Cerebellar cortex (tissue), 1 donor: ENCODE measurements around the gene ATP7A.

ENCODE experiments used
- DNase-seq: peaks from one replicate; pipeline ENCODE4 v3.0.0-alpha.2; 2015; ENCODE audit warnings: low spot score

ATP7A gene

DNA sequence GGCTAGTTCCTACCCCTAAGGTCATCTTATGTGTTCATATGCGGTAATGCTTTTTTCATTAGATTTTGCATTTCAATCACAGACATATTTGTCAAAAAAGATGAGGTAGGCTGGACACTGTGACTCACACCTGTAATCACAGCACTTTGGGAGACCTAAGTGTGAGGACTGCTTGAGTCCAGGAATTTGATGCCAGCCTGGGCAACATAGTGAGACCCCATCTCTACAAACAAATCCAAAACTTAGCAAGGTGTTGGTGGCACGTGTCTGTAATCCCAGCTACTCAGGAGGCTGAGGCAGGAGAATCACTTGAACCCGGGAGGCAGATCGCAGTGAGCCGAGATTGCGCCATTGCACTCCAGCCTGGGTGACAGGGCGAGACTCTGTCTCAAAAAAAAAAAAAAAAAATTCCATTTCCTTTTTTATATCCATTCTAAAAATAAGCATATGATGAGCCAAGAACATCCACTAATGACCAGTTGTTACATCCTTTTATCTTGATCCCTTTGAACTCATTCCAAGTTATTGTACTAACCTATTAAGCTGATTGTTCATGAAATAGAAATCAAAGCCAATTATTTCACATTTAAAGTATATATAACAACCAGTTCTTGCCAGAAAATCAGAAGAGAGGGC, 35.5 kb downstream of the ATP7A start:
- DNase-seq = no peak

DNA sequence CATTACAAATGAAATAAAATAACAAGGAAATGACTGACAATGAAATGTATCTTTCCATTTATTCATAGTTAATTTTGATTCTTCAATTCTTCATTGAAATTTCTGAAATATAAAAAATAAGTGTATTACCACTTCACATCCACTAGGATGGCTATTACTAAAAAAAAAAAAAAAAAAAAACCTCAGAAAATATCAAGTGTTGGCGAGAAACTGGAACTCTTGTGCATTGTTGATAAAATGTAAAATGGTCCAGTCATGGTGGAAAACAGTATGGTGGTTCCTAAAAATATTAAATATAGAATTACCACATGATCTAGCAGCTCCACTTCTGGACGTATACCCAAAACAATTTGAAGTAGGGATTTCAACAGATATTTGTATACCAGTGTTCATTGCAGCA, 36.1 kb downstream of the ATP7A start:
- no peak for DNase-seq

DNA sequence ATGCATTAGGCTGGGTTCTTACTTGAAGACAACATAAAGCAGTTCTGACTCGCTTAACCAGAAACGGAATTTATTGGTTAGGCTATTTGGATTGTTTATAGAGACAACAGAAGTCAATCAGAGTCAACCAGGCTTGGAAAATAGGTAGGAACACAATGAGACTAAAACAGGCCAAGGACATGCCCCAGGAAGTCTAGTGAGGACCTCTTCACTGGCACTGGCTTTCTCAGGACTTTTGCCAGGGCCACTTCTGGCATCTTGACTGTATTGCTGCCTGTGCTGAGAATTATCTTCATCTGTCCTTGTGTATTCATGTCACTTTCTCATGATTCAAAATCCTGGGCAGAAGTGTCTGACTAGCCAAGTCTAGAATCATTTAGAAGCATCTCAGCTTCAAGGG, 39.3 kb downstream of the ATP7A start:
- DNase-seq = peak; percentile 0

DNA sequence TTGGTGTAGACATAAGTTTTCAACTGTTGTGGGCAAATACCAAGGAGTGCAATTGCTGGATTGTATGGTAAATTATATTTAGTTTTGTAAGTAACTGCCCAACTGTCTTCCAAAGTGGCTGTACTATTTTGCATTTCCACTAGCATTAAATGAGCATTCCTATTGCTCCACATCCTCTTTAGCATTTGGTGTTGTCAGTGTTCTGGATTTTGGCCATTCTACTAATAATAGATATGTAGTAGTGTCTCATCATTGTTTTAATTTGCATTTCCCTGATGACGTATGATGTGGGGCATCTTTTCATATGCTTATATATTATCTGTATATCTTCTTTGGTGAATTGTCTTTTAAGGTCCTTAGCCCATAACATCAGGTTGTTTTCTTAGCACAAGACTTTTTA, 41.7 kb downstream of the ATP7A start:
- DNase-seq = no peak

DNA sequence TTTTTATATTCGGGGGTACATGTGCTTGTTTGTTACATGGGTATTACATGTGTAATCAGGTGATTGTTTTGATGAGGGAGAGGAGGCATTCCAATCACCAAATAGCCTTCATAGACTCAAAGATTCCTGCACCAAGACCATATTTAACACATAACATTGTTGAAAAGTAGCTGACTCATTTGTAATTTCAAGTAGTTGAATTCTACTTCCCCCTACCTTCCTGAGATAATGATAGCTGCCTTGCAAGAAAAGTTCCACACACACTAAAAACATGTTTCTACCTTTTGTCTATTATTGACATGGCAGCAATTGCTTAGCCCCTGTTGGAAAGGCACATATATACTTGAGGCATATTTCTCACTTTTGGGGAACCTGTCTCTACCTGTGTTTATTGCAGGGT, 42.8 kb downstream of the ATP7A start:
- DNase-seq = no peak

DNA sequence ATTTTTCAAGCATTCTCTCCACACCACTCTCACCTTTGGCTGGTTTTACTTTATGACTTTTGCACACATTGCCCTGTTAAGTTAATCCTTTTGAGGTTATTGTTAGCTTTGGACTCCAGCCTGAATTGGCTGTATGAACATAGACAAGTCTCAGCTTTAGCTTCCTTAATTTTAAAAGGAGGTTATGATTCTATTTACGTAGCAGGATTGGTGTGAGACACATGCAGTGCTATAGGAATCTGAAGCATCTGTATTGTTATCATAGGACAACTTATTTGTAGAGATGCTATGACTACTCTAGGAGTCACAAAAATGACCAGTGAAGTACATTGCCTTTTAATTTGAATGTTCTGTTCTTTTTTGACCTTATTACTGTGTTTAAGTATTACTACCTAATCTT, 43.2 kb downstream of the ATP7A start:
- no peak for DNase-seq

DNA sequence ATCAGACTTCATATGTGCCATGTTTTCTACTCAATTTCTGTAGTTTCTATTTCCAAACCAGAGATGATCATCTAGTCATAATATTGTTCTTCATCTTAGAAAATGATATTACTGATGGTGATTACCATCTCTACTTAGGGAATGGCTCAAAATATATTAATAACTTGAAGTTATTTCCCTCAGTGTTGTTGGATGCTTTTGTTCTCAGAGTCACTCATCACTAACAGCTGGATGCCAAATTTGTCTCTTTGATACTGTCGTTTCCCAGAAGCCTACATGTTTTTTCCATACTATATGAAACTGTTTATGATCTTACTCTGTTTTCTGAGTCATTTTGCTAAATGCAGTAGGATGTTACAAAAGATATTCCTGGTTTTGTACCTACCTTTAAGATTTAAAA, 50.1 kb downstream of the ATP7A start:
- DNase-seq = no peak

DNA sequence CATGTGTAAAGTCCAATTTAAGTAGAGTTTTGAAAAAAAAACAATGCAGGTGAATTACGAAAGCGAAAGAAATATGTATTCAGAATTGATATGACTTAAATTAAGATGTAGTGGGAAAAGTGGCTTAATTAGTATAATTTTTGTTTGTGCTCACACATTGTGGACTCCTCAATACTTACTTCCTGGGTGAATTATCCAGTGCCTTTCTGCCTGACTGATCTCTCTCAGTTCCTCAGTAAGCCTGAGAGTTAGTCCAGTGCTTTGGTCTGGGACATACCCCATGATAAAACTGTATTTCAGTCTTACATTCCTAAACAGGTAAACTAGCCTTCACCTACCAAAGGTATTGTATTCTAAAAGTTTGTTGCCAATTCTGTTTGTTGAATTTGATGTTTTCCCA, 50.6 kb downstream of the ATP7A start:
- no peak for DNase-seq

DNA sequence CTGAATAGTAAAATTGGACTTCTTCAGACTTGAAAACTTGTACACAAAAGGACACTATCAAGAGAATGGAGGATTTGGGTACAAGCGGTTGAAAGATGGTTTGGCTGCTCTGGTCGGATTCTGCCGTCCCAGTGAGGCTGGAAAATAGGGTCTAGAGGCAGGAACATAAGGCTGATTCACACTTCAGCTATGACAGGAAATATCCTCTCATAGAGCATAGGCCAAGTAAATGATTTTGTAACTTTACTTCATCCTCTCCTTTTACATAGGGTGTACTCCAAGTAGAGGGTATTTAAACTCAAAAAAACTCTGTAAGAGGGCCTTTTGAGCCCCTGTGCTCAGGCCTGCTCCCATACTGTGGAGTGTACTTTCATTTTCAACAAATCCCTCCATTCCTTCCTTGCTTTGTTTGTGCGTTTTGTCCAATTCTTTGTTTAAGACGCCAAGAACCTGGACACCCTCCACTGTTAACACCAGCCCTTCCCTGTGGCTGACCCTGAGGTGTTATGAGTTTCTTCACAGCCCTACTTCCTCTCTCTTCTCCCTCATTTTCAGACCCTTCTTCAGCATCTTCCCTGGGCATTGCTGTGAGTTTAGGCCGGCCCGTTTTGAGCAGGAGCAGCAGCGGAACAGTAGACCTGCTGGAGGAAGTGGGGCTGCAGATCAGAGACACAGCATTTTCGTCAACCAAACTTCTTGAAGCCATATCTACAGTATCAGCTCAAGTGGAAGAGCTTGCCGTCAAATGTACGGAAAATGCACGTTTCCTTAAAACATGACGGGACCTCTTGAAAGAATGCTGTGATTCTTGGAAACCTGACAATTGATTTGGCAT, 51.8 kb downstream of the ATP7A start:
- DNase-seq = no peak

DNA sequence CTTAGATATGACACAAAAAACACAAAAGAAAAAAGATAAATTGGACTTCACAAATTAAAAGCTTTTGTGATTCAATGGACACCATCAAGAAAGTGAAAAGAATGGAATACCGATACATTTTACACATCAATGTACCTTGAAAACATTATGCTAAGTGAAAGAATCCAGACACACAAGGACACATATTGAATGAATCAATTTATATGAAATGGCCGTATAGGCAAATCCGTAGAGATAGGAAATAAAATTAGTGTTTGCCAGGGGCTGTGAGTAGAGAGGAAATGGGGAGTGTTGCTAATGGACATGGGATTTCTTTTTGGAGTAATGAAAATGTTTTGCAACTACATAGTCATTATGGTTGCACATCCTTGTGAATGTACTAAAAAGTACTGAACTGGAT, 55.9 kb downstream of the ATP7A start:
- no peak for DNase-seq

DNA sequence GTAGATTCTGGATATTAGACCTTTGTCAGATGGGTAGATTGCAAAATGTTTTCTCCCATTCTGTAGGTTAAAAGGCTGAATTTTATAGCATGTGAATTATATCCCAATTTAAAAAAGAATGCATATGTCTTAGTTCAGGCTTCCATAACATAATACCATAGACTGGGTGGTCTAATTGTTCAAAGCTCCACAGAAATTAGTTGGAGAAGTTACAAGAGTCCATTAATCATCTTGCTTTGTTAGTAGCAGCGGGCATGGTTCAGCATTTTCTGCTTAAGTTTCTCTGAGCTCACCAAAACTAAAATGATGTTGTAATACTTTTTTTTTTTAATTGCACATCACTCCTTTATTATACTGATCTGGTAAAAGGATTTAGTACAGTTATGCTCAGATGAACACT, 57.1 kb downstream of the ATP7A start:
- no peak for DNase-seq

DNA sequence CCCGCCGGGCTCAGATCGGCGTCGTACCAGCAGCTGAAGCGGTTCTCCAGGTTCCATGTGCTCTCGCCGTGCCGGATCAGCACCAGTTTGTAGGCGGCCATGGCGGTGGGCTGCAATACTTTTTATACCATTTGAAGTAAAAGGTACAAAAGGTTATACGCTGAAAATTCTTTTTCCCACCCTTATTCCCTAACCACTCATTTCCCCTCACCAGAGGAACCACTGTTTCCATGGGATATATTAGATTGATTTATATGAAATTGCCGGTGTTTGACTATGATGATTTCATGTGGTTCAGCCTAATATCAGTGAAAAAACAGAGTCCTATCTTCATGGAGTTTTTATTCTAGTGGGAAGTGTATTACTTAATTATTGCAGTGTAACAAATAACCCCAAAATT, 59.0 kb downstream of the ATP7A start, which contains the start of gene PGAM4:
Gene PGAM4 (minus strand): TSS at position 101 of the 400 bp plus-strand sequence. CDS start 0 bp downstream, at position 101.
- no peak for DNase-seq

DNA sequence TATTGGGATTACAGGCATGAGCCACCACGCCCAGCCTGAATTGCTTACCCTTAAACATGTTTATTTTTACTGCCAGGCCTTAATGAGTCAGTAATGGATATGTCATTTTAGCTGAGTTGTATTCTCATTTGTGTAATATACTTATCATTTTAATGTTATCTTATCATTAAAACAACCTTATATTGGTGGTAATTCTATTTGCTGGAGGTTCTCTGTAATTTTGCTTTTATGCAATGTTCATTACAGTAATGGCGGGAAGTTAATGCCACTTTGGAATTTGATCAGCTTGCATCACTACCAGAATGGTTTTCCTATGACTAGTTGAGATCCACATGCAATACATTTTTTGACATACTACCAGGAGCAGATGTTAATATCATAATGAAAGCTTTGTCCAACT, 65.3 kb downstream of the ATP7A start:
- DNase-seq = no peak

DNA sequence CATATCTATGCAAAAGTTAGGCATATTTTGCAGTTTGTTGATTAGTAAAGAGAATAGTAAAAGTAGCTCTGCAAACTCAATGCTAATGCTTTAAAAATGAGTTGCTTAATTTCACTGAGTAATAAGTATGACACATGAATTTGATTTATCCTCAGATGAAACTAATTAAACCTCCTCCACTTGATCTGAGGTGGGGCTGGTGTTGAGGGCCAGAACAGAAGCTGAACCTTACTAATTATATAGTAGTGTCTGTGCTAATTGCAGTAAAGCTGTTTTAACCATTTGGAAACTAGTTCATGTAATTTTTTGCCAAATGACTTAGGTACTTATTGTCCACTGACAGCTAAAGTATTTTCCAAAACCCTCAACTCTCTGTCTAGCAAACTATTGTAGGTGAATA, 66.6 kb downstream of the ATP7A start:
- no peak for DNase-seq

DNA sequence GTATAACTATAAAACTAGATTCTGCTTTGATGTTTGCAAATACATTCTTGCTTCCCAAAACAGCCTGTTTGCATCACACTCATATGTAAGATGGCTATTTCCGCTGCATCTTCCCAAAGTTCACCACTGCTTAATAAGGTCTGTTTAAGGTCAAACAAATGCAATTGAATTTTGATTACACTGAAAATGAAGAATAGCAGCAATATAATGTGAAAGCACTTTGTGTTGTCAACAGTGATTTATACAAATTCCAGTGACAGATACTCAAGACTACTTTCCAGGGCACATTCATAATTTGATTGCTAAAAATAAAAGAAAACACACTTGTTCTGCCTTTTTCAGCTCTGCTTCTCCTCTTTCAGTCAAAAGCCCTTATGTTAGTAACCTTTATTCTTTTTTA, 67.0 kb downstream of the ATP7A start:
- no peak for DNase-seq

DNA sequence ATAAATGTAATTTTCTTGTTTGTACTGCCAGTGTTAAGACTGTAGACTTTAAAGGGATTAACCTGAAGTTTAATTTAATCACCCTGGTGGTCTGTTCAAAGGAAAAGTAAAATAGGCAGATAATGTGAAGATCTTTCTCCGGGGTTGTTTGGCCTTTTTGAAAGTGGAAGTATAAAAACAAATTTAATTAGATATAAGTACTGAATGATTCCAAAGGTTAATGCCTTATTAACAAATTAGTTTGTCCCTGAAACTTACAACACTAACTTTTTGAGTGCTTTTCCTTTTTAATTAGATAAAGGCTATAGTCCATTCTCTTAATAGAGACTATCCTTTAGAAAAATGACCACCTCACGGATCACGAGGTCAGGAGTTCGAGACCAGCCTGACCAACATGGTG, 69.4 kb downstream of the ATP7A start:
- DNase-seq = no peak

DNA sequence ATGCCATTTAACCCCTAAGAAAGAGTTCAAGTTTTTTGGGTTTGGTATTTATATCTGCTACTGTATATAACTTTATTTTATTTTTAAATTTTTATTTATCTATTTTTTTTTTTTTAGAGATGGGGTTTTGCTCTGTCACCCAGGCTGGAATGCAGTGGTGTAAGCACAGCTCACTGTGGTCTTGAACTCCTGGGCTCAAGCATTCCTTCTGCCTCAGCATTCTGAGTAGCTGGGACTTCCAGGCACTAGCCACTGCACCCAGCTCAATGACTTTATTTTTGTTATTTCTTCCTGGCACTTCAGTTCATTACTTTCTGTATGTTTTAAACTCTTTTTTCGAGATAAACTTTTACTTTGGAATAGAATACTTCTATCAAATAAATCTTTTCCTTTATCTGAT, 101.4 kb downstream of the ATP7A start:
- no peak for DNase-seq

DNA sequence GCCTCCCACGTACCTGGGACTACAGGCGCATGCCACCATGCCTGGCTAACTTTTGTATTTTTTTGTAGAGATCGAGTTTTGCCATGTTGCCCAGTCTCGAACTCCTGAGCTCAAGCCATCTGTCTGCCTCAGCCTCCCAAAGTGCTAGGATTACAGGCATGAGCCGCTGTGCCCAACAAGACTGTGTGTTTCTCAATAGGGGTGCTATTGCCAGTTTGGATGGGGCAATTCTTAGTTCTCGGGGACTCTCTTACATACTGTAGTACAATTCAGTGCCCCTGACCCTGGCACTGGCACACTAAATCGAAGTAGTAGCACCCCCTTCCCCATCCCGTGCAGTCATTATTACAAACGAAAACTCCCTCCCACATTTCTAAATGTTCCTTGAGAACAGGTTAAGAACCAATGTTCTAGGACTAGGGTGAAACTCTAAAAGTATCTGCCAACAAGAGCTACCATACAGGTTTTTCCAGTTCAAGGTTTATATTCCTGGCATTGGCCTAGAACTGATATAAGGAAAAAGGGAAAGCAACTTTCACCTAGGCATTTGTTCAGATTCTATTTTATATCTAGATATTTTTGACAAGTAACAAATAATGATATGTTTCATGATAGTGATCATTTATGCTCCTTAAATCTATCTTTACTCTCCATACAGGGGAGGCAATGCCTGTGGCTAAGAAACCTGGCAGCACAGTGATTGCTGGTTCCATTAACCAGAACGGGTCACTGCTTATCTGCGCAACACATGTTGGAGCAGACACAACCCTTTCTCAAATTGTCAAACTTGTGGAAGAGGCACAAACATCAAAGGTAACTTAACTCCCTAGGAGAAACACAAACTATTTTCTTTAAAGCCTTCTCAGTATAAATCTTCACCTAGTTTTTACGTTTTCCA, 109.3 kb downstream of the ATP7A start:
- no peak for DNase-seq

DNA sequence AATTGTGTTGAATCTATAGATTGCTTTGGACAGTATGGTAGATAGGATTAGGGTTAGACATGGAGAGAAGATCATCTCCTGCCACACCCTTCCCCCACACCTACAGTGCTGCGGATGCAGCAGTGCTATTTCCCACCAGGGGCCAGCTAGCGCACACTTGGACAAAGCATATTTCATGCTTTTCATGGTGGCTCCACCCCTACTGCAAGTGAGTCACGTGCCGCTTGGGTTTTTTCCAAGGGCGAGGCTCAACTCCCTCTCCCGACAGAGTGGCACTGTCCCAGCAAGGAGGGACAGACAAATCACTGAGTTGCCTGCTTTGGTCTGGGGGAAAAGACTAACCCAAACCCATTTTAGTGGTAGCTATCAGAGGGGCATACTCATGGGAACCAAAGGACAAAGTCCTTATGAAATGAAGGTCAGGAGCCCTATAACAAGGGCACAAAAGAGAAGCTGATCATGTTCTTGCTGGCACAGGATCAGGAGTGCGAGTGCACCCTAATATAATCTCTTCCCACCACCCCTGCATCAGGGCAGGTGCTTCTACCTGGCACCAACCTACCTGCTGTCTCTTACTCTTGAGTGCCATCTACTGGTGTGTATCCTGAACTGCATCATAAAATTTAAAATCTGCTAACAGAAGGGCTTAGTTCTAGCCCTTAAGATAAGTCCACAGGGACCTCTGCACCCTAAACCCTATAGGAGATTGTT, 114.0 kb downstream of the ATP7A start:
- no peak for DNase-seq

DNA sequence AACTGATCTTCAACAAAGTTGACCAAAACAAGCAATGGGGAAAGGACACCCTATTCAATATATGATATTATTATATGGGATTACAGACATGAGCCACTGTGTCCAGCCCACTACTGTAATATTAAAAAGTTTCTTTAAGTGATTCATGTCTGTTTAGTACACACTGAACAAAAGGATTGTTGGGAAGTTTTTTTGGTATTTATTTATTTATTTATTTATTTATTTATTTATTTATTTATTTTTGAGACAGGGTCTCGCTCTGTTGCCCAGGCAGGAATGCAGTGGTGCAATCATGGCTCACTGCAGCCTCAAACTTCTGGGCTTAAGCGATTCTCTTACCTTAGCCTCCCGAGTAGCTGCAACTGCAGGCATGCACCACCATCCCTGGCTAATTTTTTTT, 117.3 kb downstream of the ATP7A start:
- no peak for DNase-seq

DNA sequence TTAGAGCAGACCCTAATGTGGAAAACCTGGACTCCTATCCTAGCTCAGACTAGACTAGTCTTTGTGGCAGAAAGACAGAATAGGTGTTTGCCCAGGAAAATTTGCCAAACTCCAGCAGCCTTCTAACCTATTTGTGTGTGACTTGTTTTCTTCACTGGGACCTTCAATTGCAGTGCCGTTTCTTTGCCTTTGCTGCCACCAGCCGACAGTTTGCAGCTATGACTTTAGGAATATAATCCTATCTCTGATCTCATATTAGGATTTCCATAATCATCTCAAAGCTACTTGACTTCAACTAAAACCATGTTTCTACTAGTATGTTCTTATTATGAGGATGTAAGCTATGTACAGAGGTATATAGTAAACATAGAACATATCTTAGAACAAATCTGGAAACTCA, 119.2 kb downstream of the ATP7A start:
- DNase-seq = peak; percentile 53

DNA sequence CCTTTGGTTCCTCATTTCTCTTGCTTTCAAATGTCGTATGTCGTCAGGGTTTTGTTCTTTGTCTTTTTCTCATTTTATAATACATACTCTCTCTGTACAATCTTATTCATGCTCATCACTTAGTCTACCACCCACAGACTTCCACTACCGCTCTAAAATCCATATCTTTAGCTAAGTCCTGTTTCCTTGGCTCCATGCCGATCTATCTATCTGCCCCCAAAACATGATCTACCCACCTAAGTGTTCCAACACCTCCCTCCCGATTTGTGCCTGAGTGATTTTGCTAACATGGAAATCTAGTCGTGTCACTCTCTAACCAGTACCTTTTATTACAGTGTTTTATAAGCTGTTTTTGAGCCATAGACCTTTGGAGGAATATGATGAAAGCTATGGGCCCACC, 124.6 kb downstream of the ATP7A start:
- DNase-seq = no peak
